ENCODE measurements around the gene ZC3H7A.

- TF ChIP-seq CTCF (conservative IDR thresholded peaks at IDR 0.05 in 1 of 2, IDR thresholded peaks at IDR 0.05 in 1 of 2; ENCODE audit: low read depth in 1 of 2, low read length in 2 of 2) (no peak), EZH2 (IDR thresholded peaks at IDR 0.05; ENCODE audit: low read length, missing control alignments) (no peak)
These were observed 54.3 kb downstream of the ZC3H7A start, which contains the start of gene TXNDC11 for GRCh38 chr16:11742536-11743307.
